ENCODE results near the gene STIM1.

Gene STIM1

GRCh38 chr11:3892156-3892555 is 36.7 kb downstream of the STIM1 start:
- Histone ChIP-seq H3K9me2 (replicated peaks; ENCODE audit: control insufficient read depth, low read length) (no peaks in the 10 kb centered on the region), H3K27me3 (ENCODE audit: control insufficient read depth, low read length) (0 out of 2 replicates have a peak, but pooled peaks cover 2% of the 10 kb centered on the region), H3K79me2 (ENCODE audit: control insufficient read depth, low read length) (peaks cover 20% of the 10 kb centered on the region), H3K36me3 (ENCODE audit: control insufficient read depth, low read length) (no peaks in the 10 kb centered on the region), H3K9me3 (ENCODE audit: control insufficient read depth, insufficient read depth, low read length) (no peaks in the 10 kb centered on the region), H3K4me3 (ENCODE audit: low read length) (no peak overlapping the region), H4K20me1 (ENCODE audit: control insufficient read depth, insufficient read depth, low read depth, low read length) (0 out of 2 replicates have a peak, but pooled peaks cover 7% of the 10 kb centered on the region), H3K4me2 (ENCODE audit: low read length) (no peak overlapping the region), H3K4me1 (ENCODE audit: control insufficient read depth, low read length) (peaks cover 71% of the 10 kb centered on the region), H3K27ac (ENCODE audit: low read depth, low read length) (no peak overlapping the region), H3F3A (ENCODE audit: control insufficient read depth, insufficient read depth) (peaks cover 14% of the 10 kb centered on the region)
- TF ChIP-seq CTCF (IDR thresholded peaks at IDR 0.05; ENCODE audit: low read depth, low read length, poor library complexity, severe bottlenecking) (no peak), EZH2phosphoT487 (IDR thresholded peaks at IDR 0.05; ENCODE audit: borderline replicate concordance, low read length) (no peak)

GRCh38 chr11:3893311-3893710 is 37.8 kb downstream of the STIM1 start:
- Histone ChIP-seq H4K20me1 (ENCODE audit: control insufficient read depth, insufficient read depth, low read depth, low read length) (0 out of 2 replicates have a peak, but pooled peaks cover 7% of the 10 kb centered on the region), H3K4me1 (ENCODE audit: control insufficient read depth, low read length) (peaks cover 59% of the 10 kb centered on the region), H3K36me3 (ENCODE audit: control insufficient read depth, low read length) (no peaks in the 10 kb centered on the region)

GRCh38 chr11:3894128-3894731 is 38.8 kb downstream of the STIM1 start:
- peak overlapping the region; percentile 74 for H3K27ac ChIP-seq (ENCODE audit: low read depth, low read length)
- peak overlapping the region; percentile 52 for H3K4me3 ChIP-seq (ENCODE audit: low read length)

More at GRCh38 chr11:3893311-3893710, 37.8 kb downstream of the STIM1 start:
- H3K9me2 ChIP-seq (replicated peaks; ENCODE audit: control insufficient read depth, low read length): no peaks in the 10 kb centered on the region
- peaks cover 14% of the 10 kb centered on the region for H3F3A ChIP-seq (ENCODE audit: control insufficient read depth, insufficient read depth)
- peaks cover 20% of the 10 kb centered on the region for H3K79me2 ChIP-seq (ENCODE audit: control insufficient read depth, low read length)
- peak overlapping the region; percentile 52 for H3K4me3 ChIP-seq (ENCODE audit: low read length)
- 0 out of 2 replicates have a peak, but pooled peaks cover 2% of the 10 kb centered on the region for H3K27me3 ChIP-seq (ENCODE audit: control insufficient read depth, low read length)
- H3K9me3 ChIP-seq (ENCODE audit: control insufficient read depth, insufficient read depth, low read length): no peaks in the 10 kb centered on the region
- TF ChIP-seq EZH2phosphoT487 (IDR thresholded peaks at IDR 0.05; ENCODE audit: borderline replicate concordance, low read length) (no peak), CTCF (IDR thresholded peaks at IDR 0.05; ENCODE audit: low read depth, low read length, poor library complexity, severe bottlenecking) (no peak)
- H3K27ac ChIP-seq (ENCODE audit: low read depth, low read length): peak overlapping the region; percentile 74
- peak overlapping the region; percentile 67 for H3K4me2 ChIP-seq (ENCODE audit: low read length)

More at GRCh38 chr11:3894128-3894731, 38.8 kb downstream of the STIM1 start:
- TF ChIP-seq CTCF (IDR thresholded peaks at IDR 0.05; ENCODE audit: low read depth, low read length, poor library complexity, severe bottlenecking): no peak
- TF ChIP-seq EZH2phosphoT487 (IDR thresholded peaks at IDR 0.05; ENCODE audit: borderline replicate concordance, low read length): peak; percentile 71; the same call in 1 of the 2 replicates
- Histone ChIP-seq H3K4me2 (ENCODE audit: low read length) (peak overlapping the region; percentile 67), H3K36me3 (ENCODE audit: control insufficient read depth, low read length) (no peaks in the 10 kb centered on the region), H3K9me2 (replicated peaks; ENCODE audit: control insufficient read depth, low read length) (no peaks in the 10 kb centered on the region), H3F3A (ENCODE audit: control insufficient read depth, insufficient read depth) (peaks cover 14% of the 10 kb centered on the region), H4K20me1 (ENCODE audit: control insufficient read depth, insufficient read depth, low read depth, low read length) (0 out of 2 replicates have a peak, but pooled peaks cover 4% of the 10 kb centered on the region), H3K9me3 (ENCODE audit: control insufficient read depth, insufficient read depth, low read length) (no peaks in the 10 kb centered on the region), H3K27me3 (ENCODE audit: control insufficient read depth, low read length) (0 out of 2 replicates have a peak, but pooled peaks cover 2% of the 10 kb centered on the region), H3K4me1 (ENCODE audit: control insufficient read depth, low read length) (peaks cover 51% of the 10 kb centered on the region), H3K79me2 (ENCODE audit: control insufficient read depth, low read length) (peaks cover 17% of the 10 kb centered on the region)
